Upper lobe of left lung (tissue), 6 donors: ENCODE data around the gene ACTMAP. TPM values are rescaled to one million over a fixed set of nuclear protein-coding genes. Genes with fewer than 3 reads are reported as not detected.
A peak's percentile ranks its signal among the peaks of the same experiment; 100 is the strongest.

Experiments
- ATAC-seq, 2 donors: fragments of 200-7000 bp; cut with Tn5 transposase; one replicate each; pipeline ENCODE4 v1.9.1; 2022; ENCODE audit warnings: mild to moderate bottlenecking in 2 of 2, moderate library complexity in 2 of 2; ENCODE audit not compliant: low FRiP score in 2 of 2
- DNase-seq, 2 donors: peaks; one replicate each; pipeline ENCODE4 v3.0.0-alpha.2; 2019 to 2020
- H3K27ac ChIP-seq, 4 donors: fragments of 200-600 bp; sonication (generic); one replicate each; pipeline ENCODE4 v1.5.1; 2016 to 2019
- H3K27me3 ChIP-seq, 4 donors: fragments of 200-600 bp; sonication (generic); one replicate each; pipeline ENCODE4 v1.5.1; 2017 to 2019
- H3K36me3 ChIP-seq, 4 donors: fragments of 200-600 bp; sonication (generic); one replicate each; pipeline ENCODE4 v1.5.1; 2016 to 2019
- H3K4me1 ChIP-seq, 4 donors: fragments of 200-600 bp; sonication (generic); one replicate each; pipeline ENCODE4 v1.5.1; 2018 to 2019
- H3K4me3 ChIP-seq, 4 donors: fragments of 200-600 bp; sonication (generic); one replicate each; pipeline ENCODE4 v1.5.1; 2017 to 2019; ENCODE audit warnings: mild to moderate bottlenecking in 2 of 4, moderate library complexity in 1 of 4
- H3K9me3 ChIP-seq, 4 donors: fragments of 200-600 bp; sonication (generic); one replicate each; pipeline ENCODE4 v1.5.1; 2018 to 2019
- CTCF ChIP-seq, 6 experiments: fragments of 450-650 bp in 4 of 6; fragments of 200-600 bp in 2 of 6; sonication (generic) in 2 of 6; IDR thresholded peaks; one replicate each; pipeline ENCODE4 v1.5.1; 2016 to 2019; ENCODE audit warnings: antibody characterized with exemption in 6 of 6
- EP300 ChIP-seq, 4 donors: sonication (generic); formaldehyde crosslinking; IDR thresholded peaks; one replicate each; pipeline ENCODE4 v1.5.1; 2017; ENCODE audit warnings: antibody characterized with exemption in 4 of 4, control low read depth in 2 of 4
- POLR2A ChIP-seq, 4 donors: fragments of 450-650 bp; IDR thresholded peaks; one replicate each; pipeline ENCODE4 v1.5.1; 2016 to 2017; ENCODE audit warnings: antibody characterized with exemption in 4 of 4, mild to moderate bottlenecking in 2 of 4
- POLR2AphosphoS5 ChIP-seq, 2 donors: sonication (generic); formaldehyde crosslinking; IDR thresholded peaks; one replicate each; pipeline ENCODE4 v1.5.1; 2017; ENCODE audit warnings: antibody characterized with exemption in 2 of 2
- WGBS, 2 donors: methylation state at CpG; one replicate each; pipeline ENCODE4 v1.1.5; 2017 to 2018; 5-methylcytosine and 5-hydroxymethylcytosine counted together
- total RNA-seq, 6 donors: library from RNA; depleted of rRNA in 4 of 6; stranded (reverse); fragments of >200 nt in 4 of 6; gene quantifications; one replicate each; pipeline versions ENCODE4 v1.1.0 to v1.2.1, GENCODE V29; 2016 to 2021
- donor health status: DM: no; HTN: no; CAD: no; lungs with moderate emphysema.
- donor health status: DM: no; HTN: yes; CAD: no; lungs with severe emphysema.

Gene ACTMAP
- total RNA-seq, 6 donors from 2014 or later: 16.0 to 28.4 (median 21.5) TPM

- peaks cover 18 to 82% (median 65%) of the 10 kb centered on the region in 4 donors for H3K36me3 ChIP-seq
- ATAC-seq: no peak
- no peaks in the 10 kb centered on the region for H3K27me3 ChIP-seq
- WGBS, 2 donors: 77 to 85% methylated on average over 18 of the region's 18 CpGs
- no peaks in the 10 kb centered on the region for H3K4me1 ChIP-seq
- no peak for DNase-seq
- no peak overlapping the region for H3K4me3 ChIP-seq
- no peak for TF ChIP-seq POLR2AphosphoS5 (IDR thresholded peaks at IDR 0.05)
- TF ChIP-seq CTCF (IDR thresholded peaks at IDR 0.05): no peak
- no peak for TF ChIP-seq EP300 (IDR thresholded peaks at IDR 0.05)
- TF ChIP-seq POLR2A (IDR thresholded peaks at IDR 0.05): no peak
- H3K27ac ChIP-seq: no peak overlapping the region
- H3K9me3 ChIP-seq: no peaks in the 10 kb centered on the region
Observed at GRCh38 chr19:40702337-40703012, 47.8 kb downstream of the ACTMAP start.

GRCh38 chr19:40701758-40702157 lies 48.5 kb downstream of the ACTMAP start:
- no peak for DNase-seq
- no peaks in the 10 kb centered on the region for H3K9me3 ChIP-seq
- WGBS, 2 donors: 90 to 95% methylated on average over 6 of the region's 6 CpGs
- TF ChIP-seq CTCF (IDR thresholded peaks at IDR 0.05) (no peak), POLR2A (IDR thresholded peaks at IDR 0.05) (no peak), EP300 (IDR thresholded peaks at IDR 0.05) (no peak), POLR2AphosphoS5 (IDR thresholded peaks at IDR 0.05) (no peak)
- no peaks in the 10 kb centered on the region for H3K27me3 ChIP-seq
- H3K27ac ChIP-seq: no peak overlapping the region
- H3K4me3 ChIP-seq: no peak overlapping the region
- H3K4me1 ChIP-seq: no peaks in the 10 kb centered on the region
- H3K36me3 ChIP-seq: peaks cover 18 to 87% (median 64%) of the 10 kb centered on the region in 4 donors
- no peak for ATAC-seq

GRCh38 chr19:40700083-40700482 lies 50.2 kb downstream of the ACTMAP start:
- Histone ChIP-seq H3K36me3 (peaks cover 18 to 87% (median 59%) of the 10 kb centered on the region in 4 donors), H3K9me3 (no peaks in the 10 kb centered on the region), H3K4me1 (no peaks in the 10 kb centered on the region), H3K4me3 (no peak overlapping the region), H3K27me3 (no peaks in the 10 kb centered on the region), H3K27ac (no peak overlapping the region)
- TF ChIP-seq POLR2A (IDR thresholded peaks at IDR 0.05): no peak
- TF ChIP-seq CTCF (IDR thresholded peaks at IDR 0.05): no peak
- TF ChIP-seq EP300 (IDR thresholded peaks at IDR 0.05): no peak
- ATAC-seq: no peak
- DNase-seq: peak in 1 of 2 donors; percentile 68
- WGBS, 2 donors: 92% methylated on average over 4 to 7 of the region's 9 CpGs

- Histone ChIP-seq H3K36me3 (peaks cover 3 to 83% (median 36%) of the 10 kb centered on the region in 4 donors), H3K4me1 (no peaks in the 10 kb centered on the region), H3K4me3 (no peak overlapping the region), H3K27ac (no peak overlapping the region), H3K9me3 (no peaks in the 10 kb centered on the region), H3K27me3 (no peaks in the 10 kb centered on the region)
- 95 to 96% methylated on average over 6 of the region's 6 CpGs for WGBS, 2 donors
- TF ChIP-seq POLR2AphosphoS5 (IDR thresholded peaks at IDR 0.05): no peak
- DNase-seq: no peak
- ATAC-seq: no peak
Observed at GRCh38 chr19:40697007-40697406, 53.3 kb downstream of the ACTMAP start.

- no peak for DNase-seq
- Histone ChIP-seq H3K27me3 (no peaks in the 10 kb centered on the region), H3K4me1 (peaks cover 5 to 9% (median 7%) of the 10 kb centered on the region in 4 donors), H3K4me3 (no peak overlapping the region), H3K9me3 (no peaks in the 10 kb centered on the region), H3K27ac (no peak overlapping the region), H3K36me3 (peaks cover 0 to 72% (median 26%) of the 10 kb centered on the region in 4 donors)
- TF ChIP-seq POLR2A (IDR thresholded peaks at IDR 0.05) (no peak), POLR2AphosphoS5 (IDR thresholded peaks at IDR 0.05) (no peak), EP300 (IDR thresholded peaks at IDR 0.05) (no peak), CTCF (IDR thresholded peaks at IDR 0.05) (no peak)
- no peak for ATAC-seq
- 89 to 97% methylated on average over 5 of the region's 5 CpGs for WGBS, 2 donors
Observed at GRCh38 chr19:40695881-40696280, 54.4 kb downstream of the ACTMAP start.
